Measurements from ENCODE around the gene OR1I1.

Gene OR1I1

DNA sequence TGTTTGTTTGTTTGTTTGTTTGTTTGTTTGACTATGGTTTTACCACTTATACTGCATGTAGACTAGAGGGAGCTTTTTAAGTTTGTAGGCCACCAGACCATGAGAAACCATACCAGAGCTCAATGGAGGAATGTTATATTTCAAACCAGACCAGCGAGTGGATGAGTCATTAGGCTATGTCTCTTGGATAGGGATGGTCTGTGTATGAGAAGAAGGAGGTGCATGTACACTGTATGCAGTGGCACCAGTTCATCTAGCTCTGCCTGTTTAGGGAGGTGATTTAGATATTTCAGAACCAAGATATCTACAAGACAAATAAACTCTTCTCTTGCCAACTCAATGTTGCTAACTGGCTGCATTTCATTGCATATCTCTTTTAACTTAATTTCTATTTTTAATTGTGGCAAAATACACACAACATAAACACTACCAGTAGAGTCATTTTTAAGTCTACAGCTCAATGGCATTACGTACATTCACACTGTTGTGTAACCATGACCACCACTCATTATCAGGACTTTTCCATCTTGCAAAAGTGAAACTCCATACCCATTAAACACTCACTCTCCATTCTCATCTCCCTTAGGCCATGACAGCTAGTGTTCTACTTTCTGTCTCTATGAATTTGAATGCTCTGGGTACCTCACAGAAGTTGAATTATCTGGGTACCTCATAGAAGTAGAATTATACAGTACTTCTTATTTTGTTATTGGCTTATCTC lies 54.4 kb downstream of the OR1I1 start:
- no peak overlapping the region for H3K4me3 ChIP-seq (replicated peaks; ENCODE audit: low read depth, low read length)
- TF ChIP-seq, protein P1, sequence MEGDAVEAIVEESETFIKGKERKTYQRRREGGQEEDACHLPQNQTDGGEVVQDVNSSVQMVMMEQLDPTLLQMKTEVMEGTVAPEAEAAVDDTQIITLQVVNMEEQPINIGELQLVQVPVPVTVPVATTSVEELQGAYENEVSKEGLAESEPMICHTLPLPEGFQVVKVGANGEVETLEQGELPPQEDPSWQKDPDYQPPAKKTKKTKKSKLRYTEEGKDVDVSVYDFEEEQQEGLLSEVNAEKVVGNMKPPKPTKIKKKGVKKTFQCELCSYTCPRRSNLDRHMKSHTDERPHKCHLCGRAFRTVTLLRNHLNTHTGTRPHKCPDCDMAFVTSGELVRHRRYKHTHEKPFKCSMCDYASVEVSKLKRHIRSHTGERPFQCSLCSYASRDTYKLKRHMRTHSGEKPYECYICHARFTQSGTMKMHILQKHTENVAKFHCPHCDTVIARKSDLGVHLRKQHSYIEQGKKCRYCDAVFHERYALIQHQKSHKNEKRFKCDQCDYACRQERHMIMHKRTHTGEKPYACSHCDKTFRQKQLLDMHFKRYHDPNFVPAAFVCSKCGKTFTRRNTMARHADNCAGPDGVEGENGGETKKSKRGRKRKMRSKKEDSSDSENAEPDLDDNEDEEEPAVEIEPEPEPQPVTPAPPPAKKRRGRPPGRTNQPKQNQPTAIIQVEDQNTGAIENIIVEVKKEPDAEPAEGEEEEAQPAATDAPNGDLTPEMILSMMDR (IDR thresholded peaks at IDR 0.05; ENCODE audit: low read depth, low read length, missing control alignments): no peak
- DNase-seq (ENCODE audit: extremely low read depth, low read depth): no peak

DNA sequence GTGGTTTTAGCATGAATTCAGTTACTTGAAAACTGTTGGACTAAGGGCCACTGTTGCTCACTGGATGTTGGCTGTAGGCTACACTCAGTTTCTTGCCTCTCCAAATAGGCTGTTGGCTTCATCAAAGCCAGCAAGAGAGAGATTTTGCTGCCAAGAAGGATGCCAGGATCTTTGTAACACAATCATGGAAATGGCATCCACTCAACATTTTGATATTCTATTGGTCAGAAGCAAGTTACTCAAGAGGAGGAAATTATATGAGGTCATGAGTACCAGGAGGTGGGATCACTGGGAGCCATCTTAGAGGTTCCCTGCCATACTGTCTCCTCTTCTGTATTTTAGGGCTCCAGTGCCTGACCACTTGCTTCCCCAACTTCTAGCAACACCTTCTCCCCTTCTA lies 55.8 kb downstream of the OR1I1 start:
- no peak overlapping the region for H3K4me3 ChIP-seq (replicated peaks; ENCODE audit: low read depth, low read length)
- DNase-seq (ENCODE audit: extremely low read depth, low read depth): no peak
- TF ChIP-seq, protein P1 (IDR thresholded peaks at IDR 0.05; ENCODE audit: low read depth, low read length, missing control alignments): no peak

DNA sequence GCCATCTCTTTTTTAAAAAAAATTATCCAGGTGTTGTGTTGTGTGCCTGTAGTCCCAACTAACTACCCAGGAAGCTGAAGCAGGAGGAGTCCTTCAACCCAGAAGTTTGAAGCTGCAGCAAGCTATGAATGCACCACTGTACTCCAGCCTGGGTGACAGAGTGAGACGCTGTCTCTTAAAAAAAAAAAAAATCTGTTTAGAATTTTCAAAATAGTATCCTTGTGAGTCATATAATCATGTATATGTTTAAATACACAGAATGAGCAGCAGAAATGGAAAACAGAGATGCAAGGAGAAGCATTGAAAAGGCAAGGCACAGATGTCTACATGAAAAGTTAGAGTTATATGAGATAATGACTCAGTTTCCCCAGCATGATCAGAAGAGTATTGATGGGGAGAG lies 56.4 kb downstream of the OR1I1 start:
- no peak for DNase-seq (ENCODE audit: extremely low read depth, low read depth)
- TF ChIP-seq, protein P1 (IDR thresholded peaks at IDR 0.05; ENCODE audit: low read depth, low read length, missing control alignments): no peak

DNA sequence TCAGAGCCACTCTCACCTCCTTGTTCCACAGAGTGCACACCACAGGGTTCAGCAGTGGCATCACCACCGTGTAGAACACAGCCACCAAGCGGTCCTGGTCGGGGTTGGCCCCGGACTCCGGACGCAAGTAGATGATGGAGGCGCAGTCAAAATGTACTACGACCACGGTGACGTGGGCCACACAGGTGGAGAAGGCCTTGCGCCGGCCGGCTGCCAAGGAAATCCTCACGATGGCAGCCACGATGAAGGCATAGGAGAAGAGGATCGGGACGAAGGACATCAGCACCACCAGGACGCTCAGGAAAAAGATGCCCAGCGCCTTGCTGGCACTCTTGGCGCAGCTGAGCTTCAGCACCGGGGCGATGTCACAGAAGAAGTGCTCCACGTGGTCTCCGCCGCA lies 59.1 kb downstream of the OR1I1 start:
- TF ChIP-seq, protein P1 (IDR thresholded peaks at IDR 0.05; ENCODE audit: low read depth, low read length, missing control alignments): no peak
- DNase-seq (ENCODE audit: extremely low read depth, low read depth): no peak
- no peak overlapping the region for H3K4me3 ChIP-seq (replicated peaks; ENCODE audit: low read depth, low read length)

More for the DNA sequence above, 56.4 kb downstream of the OR1I1 start:
- H3K4me3 ChIP-seq (replicated peaks; ENCODE audit: low read depth, low read length): no peak overlapping the region

DNA sequence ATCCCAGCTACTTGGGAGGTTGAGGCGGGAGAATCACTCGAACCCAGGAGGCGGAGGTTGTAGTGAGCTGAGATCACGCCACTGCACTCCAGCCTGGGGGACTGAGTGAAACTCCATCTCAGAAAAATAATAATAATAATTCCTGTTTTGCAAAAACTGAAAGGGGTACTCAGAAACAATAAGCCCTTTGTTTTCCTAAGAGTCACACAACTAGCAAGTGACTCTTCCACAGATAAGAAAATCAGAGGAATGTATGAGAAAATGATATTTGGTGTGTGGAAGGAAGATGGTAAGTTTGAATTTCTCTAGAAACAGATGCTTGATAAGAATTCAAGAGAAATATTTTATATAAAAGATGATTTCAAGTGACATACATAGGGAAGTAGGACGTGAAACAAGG lies 60.3 kb downstream of the OR1I1 start:
- TF ChIP-seq, protein P1 (IDR thresholded peaks at IDR 0.05; ENCODE audit: low read depth, low read length, missing control alignments): no peak
- DNase-seq (ENCODE audit: extremely low read depth, low read depth): no peak
- no peak overlapping the region for H3K4me3 ChIP-seq (replicated peaks; ENCODE audit: low read depth, low read length)
